AG09319 (cell line): ENCODE data around the gene NADSYN1.

ENCODE experiments used
- DNase-seq: peaks from one replicate; pipeline ENCODE4 v3.0.0-alpha.2; 2010; ENCODE audit warnings: low read depth; ENCODE audit errors: extremely low read depth
- TF ChIP-seq, protein P1 (sequence below): IDR thresholded peaks from 2 replicates; pipeline ENCODE4 v1.5.1; 2011; ENCODE audit warnings: low read depth, mild to moderate bottlenecking, inconsistent platforms, low read length, moderate library complexity

Gene NADSYN1

GRCh38 chr11:71467164-71467563 is 14.2 kb downstream of the NADSYN1 start:
- TF ChIP-seq, protein P1, sequence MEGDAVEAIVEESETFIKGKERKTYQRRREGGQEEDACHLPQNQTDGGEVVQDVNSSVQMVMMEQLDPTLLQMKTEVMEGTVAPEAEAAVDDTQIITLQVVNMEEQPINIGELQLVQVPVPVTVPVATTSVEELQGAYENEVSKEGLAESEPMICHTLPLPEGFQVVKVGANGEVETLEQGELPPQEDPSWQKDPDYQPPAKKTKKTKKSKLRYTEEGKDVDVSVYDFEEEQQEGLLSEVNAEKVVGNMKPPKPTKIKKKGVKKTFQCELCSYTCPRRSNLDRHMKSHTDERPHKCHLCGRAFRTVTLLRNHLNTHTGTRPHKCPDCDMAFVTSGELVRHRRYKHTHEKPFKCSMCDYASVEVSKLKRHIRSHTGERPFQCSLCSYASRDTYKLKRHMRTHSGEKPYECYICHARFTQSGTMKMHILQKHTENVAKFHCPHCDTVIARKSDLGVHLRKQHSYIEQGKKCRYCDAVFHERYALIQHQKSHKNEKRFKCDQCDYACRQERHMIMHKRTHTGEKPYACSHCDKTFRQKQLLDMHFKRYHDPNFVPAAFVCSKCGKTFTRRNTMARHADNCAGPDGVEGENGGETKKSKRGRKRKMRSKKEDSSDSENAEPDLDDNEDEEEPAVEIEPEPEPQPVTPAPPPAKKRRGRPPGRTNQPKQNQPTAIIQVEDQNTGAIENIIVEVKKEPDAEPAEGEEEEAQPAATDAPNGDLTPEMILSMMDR: no peak
- DNase-seq: no peak

GRCh38 chr11:71470946-71471345 is 17.9 kb downstream of the NADSYN1 start:
- no peak for DNase-seq
- TF ChIP-seq, protein P1: no peak

GRCh38 chr11:71472357-71472885 is 19.4 kb downstream of the NADSYN1 start:
- TF ChIP-seq, protein P1: no peak
- DNase-seq: no peak

DNA sequence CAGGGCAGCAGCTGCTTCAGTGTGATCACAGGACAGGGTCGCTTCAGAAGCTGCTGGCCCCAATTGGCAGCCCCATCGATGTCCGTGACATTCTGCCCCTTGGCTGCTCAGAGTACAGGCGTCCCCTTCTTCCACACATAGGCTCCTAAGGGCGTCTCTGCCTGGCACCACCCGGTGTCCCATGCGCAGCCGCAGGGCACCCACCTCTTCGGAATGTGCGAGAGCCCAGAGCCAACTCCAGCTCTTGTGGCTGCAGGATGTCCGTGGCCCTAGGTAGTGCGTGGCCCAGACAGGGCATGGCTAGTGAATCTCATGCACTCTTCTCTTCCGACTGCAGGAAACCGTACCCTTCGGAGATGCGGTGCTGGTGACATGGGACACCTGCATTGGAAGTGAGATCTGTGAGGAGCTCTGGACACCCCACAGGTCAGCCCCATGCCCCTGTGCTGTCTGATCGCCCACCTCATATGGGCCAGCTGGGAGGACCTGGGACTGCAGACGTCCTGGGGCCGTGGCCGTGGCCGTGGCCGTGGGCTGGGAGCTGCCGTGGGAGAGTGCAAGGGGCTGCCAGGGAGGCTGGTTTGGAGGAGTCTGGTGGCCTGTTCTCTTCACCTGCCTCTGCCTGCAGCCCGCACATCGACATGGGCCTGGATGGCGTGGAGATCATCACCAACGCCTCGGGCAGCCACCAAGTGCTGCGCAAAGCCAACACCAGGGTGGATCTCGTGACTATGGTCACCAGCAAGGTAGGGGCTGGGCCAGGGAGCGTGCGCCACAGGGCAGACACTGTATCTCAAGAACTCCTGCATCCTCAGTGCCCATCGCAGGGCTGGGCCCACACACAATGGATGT is 20.2 kb downstream of the NADSYN1 start:
- no peak for DNase-seq
- TF ChIP-seq, protein P1: no peak

- DNase-seq: no peak
- TF ChIP-seq, protein P1: no peak
Measured at GRCh38 chr11:71473793-71474080, 20.7 kb downstream of the NADSYN1 start.

- DNase-seq: no peak
Measured at GRCh38 chr11:71474141-71474770, 21.3 kb downstream of the NADSYN1 start.

More at GRCh38 chr11:71474141-71474770, 21.3 kb downstream of the NADSYN1 start:
- TF ChIP-seq, protein P1: no peak
